ENCODE results near the gene UMODL1. TPM values are rescaled to one million over a fixed set of nuclear protein-coding genes. Genes with fewer than 3 reads are reported as not detected.
A peak's percentile ranks its signal among the peaks of the same experiment; 100 is the strongest.

The UMODL1 gene
- total and polyA plus RNA-seq, 2 of the 13 experiments (the other 11 are each of a cell fraction or from before 2014, with no cell fraction given) = not detected

- TF ChIP-seq ZNF44 (CRISPR knock-in tag; IDR thresholded peaks at IDR 0.05) (no peak), EHMT2 (IDR thresholded peaks at IDR 0.05; ENCODE audit: borderline replicate concordance, low read depth, low read length) (no peak), HMGXB4 (CRISPR knock-in tag; IDR thresholded peaks at IDR 0.05; ENCODE audit: borderline replicate concordance in 1 of 2, low read depth in 1 of 2) (peak in 1 of 2 experiments; percentile 30; a peak in 1 of 4 replicates), TBX3 (IDR thresholded peaks at IDR 0.05; ENCODE audit: borderline replicate concordance) (no peak), CEBPB (IDR thresholded peaks at IDR 0.05; ENCODE audit: borderline replicate concordance, low read depth, low read length) (peak; percentile 95), ZNF546 (CRISPR knock-in tag; conservative IDR thresholded peaks at IDR 0.05) (no peak), ZBED4 (CRISPR knock-in tag; IDR thresholded peaks at IDR 0.05; ENCODE audit: borderline replicate concordance) (no peak), EZH2 (conservative IDR thresholded peaks at IDR 0.05; ENCODE audit: low read depth, low read length) (no peak), GATA4 (IDR thresholded peaks at IDR 0.05; ENCODE audit: borderline replicate concordance, low read depth) (no peak), ZNF644 (CRISPR knock-in tag; IDR thresholded peaks at IDR 0.05; ENCODE audit: low read depth) (peak; percentile 81; the same call in 1 of the 2 replicates), ZNF337 (CRISPR knock-in tag; IDR thresholded peaks at IDR 0.05; ENCODE audit: borderline replicate concordance, low read depth) (no peak), HCFC1 (IDR thresholded peaks at IDR 0.05; ENCODE audit: low read depth, low read length) (no peak), NFIB (CRISPR knock-in tag; IDR thresholded peaks at IDR 0.05; ENCODE audit: borderline replicate concordance) (no peak), HES4 (CRISPR knock-in tag; IDR thresholded peaks at IDR 0.05; ENCODE audit: borderline replicate concordance) (no peak), SIN3A (IDR thresholded peaks at IDR 0.05; ENCODE audit: borderline replicate concordance, low read depth, low read length) (no peak), ONECUT2 (CRISPR knock-in tag; IDR thresholded peaks at IDR 0.05) (no peak), MTERF4 (CRISPR knock-in tag; IDR thresholded peaks at IDR 0.05) (no peak), ZNF513 (CRISPR knock-in tag; conservative IDR thresholded peaks at IDR 0.05) (no peak), TGIF2 (CRISPR knock-in tag; IDR thresholded peaks at IDR 0.05) (no peak), ZMYM2 (CRISPR knock-in tag; IDR thresholded peaks at IDR 0.05) (0 out of 2 replicates have a peak, but pooled peaks have one; percentile 41), IRF9 (CRISPR knock-in tag; IDR thresholded peaks at IDR 0.05; ENCODE audit: borderline replicate concordance) (no peak)
Measured at GRCh38 chr21:42037943-42038342, 33.2 kb upstream of the UMODL1 start (continued).
